H9 (cell line): ENCODE measurements around the gene ZNF385D. TPM values are rescaled to one million over a fixed set of nuclear protein-coding genes. Genes with fewer than 3 reads are reported as not detected.

Source experiments
- DNase-seq: peaks from one replicate; pipeline ENCODE4 v3.0.0-alpha.2; 2017
- H2AFZ ChIP-seq: one replicate; pipeline ENCODE4 v1.6.1; 2013; ENCODE audit warnings: mild to moderate bottlenecking, low read length, control low read depth, moderate library complexity
- H2AK5ac ChIP-seq: 2 replicates; pipeline ENCODE4 v1.6.1; 2013; ENCODE audit warnings: low read length, control low read depth, mixed read lengths; ENCODE audit not compliant: insufficient read length
- H2BK120ac ChIP-seq: one replicate; pipeline ENCODE4 v1.6.1; 2013; ENCODE audit warnings: low read depth, mild to moderate bottlenecking, low read length, control low read depth, inconsistent platforms; ENCODE audit not compliant: poor library complexity, severe bottlenecking
- H2BK12ac ChIP-seq: 2 replicates; pipeline ENCODE4 v1.6.1; 2013; ENCODE audit warnings: low read length, control low read depth, mixed read lengths, low read depth; ENCODE audit not compliant: insufficient read length
- H2BK15ac ChIP-seq: 2 replicates; pipeline ENCODE4 v1.6.1; 2013; ENCODE audit warnings: low read depth, low read length, control low read depth
- H2BK20ac ChIP-seq: one replicate; pipeline ENCODE4 v1.6.1; 2013; ENCODE audit warnings: low read depth, mild to moderate bottlenecking, low read length, control low read depth, inconsistent platforms; ENCODE audit not compliant: poor library complexity, severe bottlenecking
- H2BK5ac ChIP-seq: 2 replicates; pipeline ENCODE4 v1.6.1; 2013; ENCODE audit warnings: low read length, control low read depth, mixed read lengths; ENCODE audit not compliant: insufficient read length
- H3K14ac ChIP-seq: 2 replicates; pipeline ENCODE4 v1.6.1; 2013; ENCODE audit warnings: low read length, control low read depth; ENCODE audit not compliant: insufficient read depth
- H3K18ac ChIP-seq: 2 replicates; pipeline ENCODE4 v1.6.1; 2013; ENCODE audit warnings: low read depth, mild to moderate bottlenecking, mixed read lengths, low read length, control low read depth; ENCODE audit not compliant: insufficient read length
- H3K23ac ChIP-seq: 2 replicates; pipeline ENCODE4 v1.6.1; 2013; ENCODE audit warnings: low read length, control low read depth, mixed read lengths, low read depth; ENCODE audit not compliant: insufficient read length
- H3K23me2 ChIP-seq: 2 replicates; pipeline ENCODE4 v1.6.1; 2013; ENCODE audit warnings: low read depth, mild to moderate bottlenecking, mixed read lengths, low read length, control low read depth; ENCODE audit not compliant: insufficient read length, poor library complexity, severe bottlenecking
- H3K27ac ChIP-seq: 2 replicates; pipeline ENCODE4 v1.5.1; 2013; ENCODE audit warnings: low read length, control low read depth, mixed read lengths, low read depth; ENCODE audit not compliant: insufficient read length
- H3K27me3 ChIP-seq: 2 replicates; pipeline ENCODE4 v1.6.1; 2013; ENCODE audit warnings: low read length, control low read depth, inconsistent platforms; ENCODE audit not compliant: insufficient read depth
- H3K4ac ChIP-seq: 2 replicates; pipeline ENCODE4 v1.6.1; 2013; ENCODE audit warnings: low read depth, mild to moderate bottlenecking, control low read depth, inconsistent platforms, low read length, moderate library complexity
- H3K4me1 ChIP-seq: 2 replicates; pipeline ENCODE4 v1.6.1; 2013; ENCODE audit warnings: low read length, control low read depth, inconsistent platforms; ENCODE audit not compliant: insufficient read depth
- H3K4me2 ChIP-seq: 2 replicates; pipeline ENCODE4 v1.6.1; 2013; ENCODE audit warnings: low read length, control low read depth, mixed read lengths; ENCODE audit not compliant: insufficient read length, insufficient read depth
- H3K56ac ChIP-seq: 2 replicates; pipeline ENCODE4 v1.6.1; 2013; ENCODE audit warnings: low read depth, mild to moderate bottlenecking, mixed read lengths, low read length, control low read depth; ENCODE audit not compliant: insufficient read length
- H3K79me1 ChIP-seq: 2 replicates; pipeline ENCODE4 v1.6.1; 2013; ENCODE audit warnings: low read depth, mild to moderate bottlenecking, moderate library complexity, low read length, control low read depth, inconsistent platforms; ENCODE audit not compliant: insufficient read depth, poor library complexity, severe bottlenecking
- H3K79me2 ChIP-seq: 2 replicates; pipeline ENCODE4 v1.6.1; 2013; ENCODE audit warnings: low read length, control low read depth, inconsistent platforms; ENCODE audit not compliant: insufficient read depth
- H3K9ac ChIP-seq: 2 replicates; pipeline ENCODE4 v1.6.1; 2013; ENCODE audit warnings: low read length, control low read depth, mixed read lengths; ENCODE audit not compliant: insufficient read length; ENCODE audit errors: extremely low read depth
- H3K9me3 ChIP-seq: one replicate; pipeline ENCODE4 v1.6.1; 2013; ENCODE audit warnings: low read depth, low read length, inconsistent platforms; ENCODE audit not compliant: control insufficient read depth
- H3T11ph ChIP-seq: one replicate; pipeline ENCODE4 v1.6.1; 2013; ENCODE audit warnings: mild to moderate bottlenecking, low read length, control low read depth, inconsistent platforms
- H4K20me1 ChIP-seq: one replicate; pipeline ENCODE4 v1.6.1; 2013; ENCODE audit not compliant: control insufficient read depth, insufficient read length, insufficient read depth
- H4K5ac ChIP-seq: 2 replicates; pipeline ENCODE4 v1.6.1; 2013; ENCODE audit warnings: low read depth, mild to moderate bottlenecking, mixed read lengths, low read length, control low read depth; ENCODE audit not compliant: insufficient read length
- H4K8ac ChIP-seq: replicated peaks from 2 replicates; pipeline ENCODE4 v1.6.1; 2013; ENCODE audit warnings: low read length, control low read depth, mixed read lengths, low read depth; ENCODE audit not compliant: insufficient read length
- H4K91ac ChIP-seq: 2 replicates; pipeline ENCODE4 v1.6.1; 2013; ENCODE audit warnings: low read depth, mild to moderate bottlenecking, moderate library complexity, mixed read lengths, low read length, control low read depth; ENCODE audit not compliant: insufficient read length
- H3K27ac Mint-ChIP-seq, 3 experiments: 2 replicates in 2 of 3; 3 replicates in 1 of 3; pipeline ENCODE4 v1.8.0; 2020 to 2021; ENCODE audit warnings: mixed read lengths in 3 of 3, mild to moderate bottlenecking in 1 of 3, moderate library complexity in 1 of 3
- H3K27me3 Mint-ChIP-seq: 2 replicates; pipeline ENCODE4 v1.8.0; 2021; ENCODE audit warnings: low read depth, mild to moderate bottlenecking, moderate library complexity, mixed read lengths
- H3K36me3 Mint-ChIP-seq, 3 experiments: 2 replicates in 2 of 3; 3 replicates in 1 of 3; pipeline ENCODE4 v1.8.0; 2020 to 2021; ENCODE audit warnings: low read depth in 3 of 3, mixed read lengths in 3 of 3; ENCODE audit not compliant: insufficient read depth in 1 of 3
- H3K4me1 Mint-ChIP-seq, 2 experiments: 2 replicates each; pipeline ENCODE4 v1.8.0; 2020; ENCODE audit warnings: mixed read lengths in 2 of 2
- H3K4me3 Mint-ChIP-seq, 2 experiments: 2 replicates in 1 of 2; 3 replicates in 1 of 2; pipeline ENCODE4 v1.8.0; 2020 to 2021; ENCODE audit warnings: mild to moderate bottlenecking in 2 of 2, mixed read lengths in 2 of 2, moderate library complexity in 1 of 2
- H3K9me3 Mint-ChIP-seq, 2 experiments: 2 replicates in 1 of 2; 3 replicates in 1 of 2; pipeline ENCODE4 v1.8.0; 2020; ENCODE audit warnings: mild to moderate bottlenecking in 2 of 2, mixed read lengths in 2 of 2, moderate library complexity in 1 of 2
- CTCF ChIP-seq: fragments of 200-600 bp; sonication (generic); conservative IDR thresholded peaks from 3 replicates; pipeline ENCODE4 v1.8.0; 2021; ENCODE audit warnings: antibody characterized with exemption, mild to moderate bottlenecking
- WGBS: extraction: QIAGEN DNeasy Blood & Tissue Kit; methylation state at CpG from one replicate; pipeline ENCODE4 v1.1.7; 2013; ENCODE audit warnings: missing lambda C conversion rate, low lambda C conversion rate, mixed read lengths; ENCODE audit not compliant: insufficient read length; ENCODE audit errors: extremely low coverage; 5-methylcytosine and 5-hydroxymethylcytosine counted together
- total RNA-seq: library from RNA; stranded (reverse); gene quantifications from 2 replicates; pipeline ENCODE4 v1.2.1, GENCODE V29; 2021

ZNF385D gene
- total RNA-seq, 1 experiment from 2014 or later = 1.5 TPM

DNA sequence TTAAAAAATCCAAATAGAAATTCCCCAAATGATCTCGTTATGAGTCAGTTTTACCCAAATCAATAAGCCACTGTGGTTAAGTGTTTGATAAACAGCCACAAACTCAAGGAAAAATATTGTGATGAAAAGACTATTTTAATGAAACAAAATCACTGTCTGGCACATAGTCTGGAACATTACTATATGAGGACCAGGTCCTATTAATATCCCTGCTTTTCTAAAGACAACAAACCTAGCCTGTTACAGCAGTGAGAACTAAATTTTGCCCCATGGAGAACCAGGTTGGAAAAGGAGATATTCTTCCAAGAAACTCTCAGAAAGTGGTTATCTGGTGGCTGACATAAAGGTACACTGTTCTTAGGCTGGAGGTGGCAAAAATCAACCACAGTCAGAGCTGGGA, 27.7 kb upstream of the ZNF385D start:
- H3K4me2 ChIP-seq = no peak overlapping the region
- H3K27me3 Mint-ChIP-seq = no peaks in the 10 kb centered on the region
- no peak overlapping the region for H2BK120ac ChIP-seq
- no peak overlapping the region for H3K27ac ChIP-seq
- no peak overlapping the region for H2AFZ ChIP-seq
- H3K14ac ChIP-seq = no peak overlapping the region
- H3T11ph ChIP-seq = no peak overlapping the region
- H3K23ac ChIP-seq = no peak overlapping the region
- no peaks in the 10 kb centered on the region for H3K4me1 ChIP-seq
- H2BK5ac ChIP-seq = no peak overlapping the region
- no peaks in the 10 kb centered on the region for H3K79me2 ChIP-seq
- no peaks in the 10 kb centered on the region for H3K23me2 ChIP-seq
- no peaks in the 10 kb centered on the region for H3K27me3 ChIP-seq
- no peak overlapping the region for H2BK15ac ChIP-seq
- no peak overlapping the region for H2BK12ac ChIP-seq
- no peak overlapping the region for H4K8ac ChIP-seq
- no peak overlapping the region for H3K9ac ChIP-seq
- H3K18ac ChIP-seq = no peak overlapping the region
- DNase-seq = no peak
- H2AK5ac ChIP-seq = no peak overlapping the region
- H3K4me3 Mint-ChIP-seq = no peak overlapping the region
- H3K9me3 Mint-ChIP-seq = no peaks in the 10 kb centered on the region
- no peak for TF ChIP-seq CTCF
- no peaks in the 10 kb centered on the region for H3K79me1 ChIP-seq
- no peaks in the 10 kb centered on the region for H4K20me1 ChIP-seq
- H3K36me3 Mint-ChIP-seq = no peaks in the 10 kb centered on the region
- no peaks in the 10 kb centered on the region for H3K4me1 Mint-ChIP-seq
- H3K27ac Mint-ChIP-seq = no peak overlapping the region
- no CpG with 5 or more reads among the region's 1 CpG for WGBS
- H3K56ac ChIP-seq = no peak overlapping the region
- no peak overlapping the region for H4K91ac ChIP-seq
- H3K9me3 ChIP-seq = no peaks in the 10 kb centered on the region
- no peak overlapping the region for H4K5ac ChIP-seq
- no peak overlapping the region for H3K4ac ChIP-seq
- H2BK20ac ChIP-seq = no peak overlapping the region
